ENCODE results near the gene OSCP1.

DNA sequence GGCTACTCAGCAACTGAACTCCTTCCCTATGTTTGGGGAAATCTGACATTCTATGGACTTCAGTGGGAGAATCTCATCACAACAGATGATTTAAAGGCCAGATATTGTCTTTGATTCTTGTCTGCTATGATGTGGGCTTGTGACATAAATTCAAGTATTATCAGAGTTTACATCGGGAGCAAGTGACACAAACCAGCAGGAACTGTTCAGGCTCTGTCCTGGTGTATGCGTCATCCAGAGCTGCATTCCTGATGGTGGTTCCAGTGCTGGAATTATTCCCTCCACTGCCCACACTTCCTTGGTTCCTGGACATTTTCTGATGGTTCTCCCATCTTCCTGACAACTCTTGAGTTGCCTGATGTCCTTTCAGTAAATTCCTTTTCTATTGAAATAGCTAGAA is 41.8 kb downstream of the OSCP1 start:
- TF ChIP-seq POLR2AphosphoS5 (IDR thresholded peaks at IDR 0.05; ENCODE audit: low read depth) (no peak), SPI1 (IDR thresholded peaks at IDR 0.05; ENCODE audit: borderline replicate concordance, low read depth) (no peak)
- TF ChIP-seq, protein P1, sequence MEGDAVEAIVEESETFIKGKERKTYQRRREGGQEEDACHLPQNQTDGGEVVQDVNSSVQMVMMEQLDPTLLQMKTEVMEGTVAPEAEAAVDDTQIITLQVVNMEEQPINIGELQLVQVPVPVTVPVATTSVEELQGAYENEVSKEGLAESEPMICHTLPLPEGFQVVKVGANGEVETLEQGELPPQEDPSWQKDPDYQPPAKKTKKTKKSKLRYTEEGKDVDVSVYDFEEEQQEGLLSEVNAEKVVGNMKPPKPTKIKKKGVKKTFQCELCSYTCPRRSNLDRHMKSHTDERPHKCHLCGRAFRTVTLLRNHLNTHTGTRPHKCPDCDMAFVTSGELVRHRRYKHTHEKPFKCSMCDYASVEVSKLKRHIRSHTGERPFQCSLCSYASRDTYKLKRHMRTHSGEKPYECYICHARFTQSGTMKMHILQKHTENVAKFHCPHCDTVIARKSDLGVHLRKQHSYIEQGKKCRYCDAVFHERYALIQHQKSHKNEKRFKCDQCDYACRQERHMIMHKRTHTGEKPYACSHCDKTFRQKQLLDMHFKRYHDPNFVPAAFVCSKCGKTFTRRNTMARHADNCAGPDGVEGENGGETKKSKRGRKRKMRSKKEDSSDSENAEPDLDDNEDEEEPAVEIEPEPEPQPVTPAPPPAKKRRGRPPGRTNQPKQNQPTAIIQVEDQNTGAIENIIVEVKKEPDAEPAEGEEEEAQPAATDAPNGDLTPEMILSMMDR (IDR thresholded peaks at IDR 0.05; ENCODE audit: insufficient read depth, low read length) = no peak
